GM12865 (cell line): ENCODE results near the gene NEXN.

Experiments used
- DNase-seq: peaks from one replicate; pipeline ENCODE4 v3.0.0; 2010; ENCODE audit warnings: low read depth
- H3K4me3 ChIP-seq: 2 replicates; pipeline ENCODE4 v1.5.1; 2011; ENCODE audit warnings: mild to moderate bottlenecking, low read depth, low read length, control low read depth
- CTCF ChIP-seq: IDR thresholded peaks from 2 replicates; pipeline ENCODE4 v1.5.1; 2011; ENCODE audit warnings: low read length, control low read depth, low read depth, inconsistent platforms; ENCODE audit not compliant: insufficient read depth; ENCODE audit errors: missing control alignments

The NEXN gene

GRCh38 chr1:77972080-77972479 is 83.7 kb downstream of the NEXN start:
- DNase-seq = no peak

GRCh38 chr1:77975386-77975785 is 87.0 kb downstream of the NEXN start:
- H3K4me3 ChIP-seq = peak overlapping the region; percentile 60
- no peak for DNase-seq
- TF ChIP-seq CTCF = no peak

More at GRCh38 chr1:77972080-77972479, 83.7 kb downstream of the NEXN start:
- no peak overlapping the region for H3K4me3 ChIP-seq
- TF ChIP-seq CTCF = no peak

GRCh38 chr1:77975907-77976306 is 87.5 kb downstream of the NEXN start:
- no peak for DNase-seq
- no peak for TF ChIP-seq CTCF
- peak overlapping the region; percentile 60 for H3K4me3 ChIP-seq

GRCh38 chr1:77976433-77977076 is 88.1 kb downstream of the NEXN start:
- DNase-seq = peak; percentile 32
- peak overlapping the region; percentile 60 for H3K4me3 ChIP-seq
- no peak for TF ChIP-seq CTCF

GRCh38 chr1:77977989-77978292 is 89.5 kb downstream of the NEXN start:
- H3K4me3 ChIP-seq = peak overlapping the region; percentile 60
- no peak for TF ChIP-seq CTCF
- no peak for DNase-seq

GRCh38 chr1:77978293-77978968 is 90.0 kb downstream of the NEXN start:
- DNase-seq = peak; percentile 98
- H3K4me3 ChIP-seq = peak overlapping the region; percentile 60
- no peak for TF ChIP-seq CTCF
